ENCODE results near the gene OVAAL.

GRCh38 chr1:180581635-180582039 lies 22.9 kb downstream of the OVAAL start:
- TF ChIP-seq CTCF (tag by site-specific recombination; IDR thresholded peaks at IDR 0.05) (no peak), ZNF112 (tag by site-specific recombination; IDR thresholded peaks at IDR 0.05) (no peak), ZNF10 (tag by site-specific recombination; IDR thresholded peaks at IDR 0.05) (no peak), ZNF184 (tag by site-specific recombination; IDR thresholded peaks at IDR 0.05) (no peak), ZNF626 (tag by site-specific recombination; IDR thresholded peaks at IDR 0.05) (no peak), PATZ1 (tag by site-specific recombination; IDR thresholded peaks at IDR 0.05) (no peak), ZBTB10 (tag by site-specific recombination; IDR thresholded peaks at IDR 0.05) (no peak), ZNF23 (tag by site-specific recombination; IDR thresholded peaks at IDR 0.05; ENCODE audit: borderline replicate concordance) (no peak), ZNF621 (tag by site-specific recombination; IDR thresholded peaks at IDR 0.05) (no peak), OVOL3 (tag by site-specific recombination; IDR thresholded peaks at IDR 0.05) (no peak), ZNF354C (tag by site-specific recombination; IDR thresholded peaks at IDR 0.05; ENCODE audit: borderline replicate concordance, low read depth) (no peak), ZNF24 (tag by site-specific recombination; IDR thresholded peaks at IDR 0.05) (no peak), PRDM2 (tag by site-specific recombination; IDR thresholded peaks at IDR 0.05; ENCODE audit: borderline replicate concordance) (no peak)
